OCI-LY1 (cell line): ENCODE measurements around the gene ZNF45.
"Not testable (repeated sequence)": the region's sequence is repeated elsewhere in the genome, so short reads cannot be mapped to it uniquely, and the experiment has no call there.

Experiments
- H2AFZ ChIP-seq: fragments of 200-600 bp; sonication (generic), shearing (Covaris generic); 2 replicates; pipeline ENCODE4 v1.6.0; 2014; ENCODE audit warnings: antibody characterized with exemption, mild to moderate bottlenecking, low read length
- H3F3A ChIP-seq: fragments of 200-600 bp; sonication (generic), shearing (Covaris generic); 2 replicates; pipeline ENCODE4 v1.6.0; 2014; ENCODE audit warnings: mild to moderate bottlenecking, antibody characterized with exemption, low read length, moderate library complexity; ENCODE audit not compliant: insufficient read depth
- H3K27ac ChIP-seq: fragments of 200-600 bp; sonication (generic); 2 replicates; pipeline ENCODE4 v1.5.1; 2014; ENCODE audit warnings: low read length, mixed run types, mild to moderate bottlenecking, low read depth; ENCODE audit not compliant: poor library complexity, severe bottlenecking
- H3K27me3 ChIP-seq: fragments of 200-600 bp; sonication (generic); 2 replicates; pipeline ENCODE4 v1.6.0; 2014; ENCODE audit warnings: antibody characterized with exemption, mild to moderate bottlenecking, low read length, moderate library complexity; ENCODE audit not compliant: insufficient read depth
- H3K36me3 ChIP-seq: fragments of 200-600 bp; sonication (generic); 2 replicates; pipeline ENCODE4 v1.6.1; 2014; ENCODE audit warnings: mild to moderate bottlenecking, antibody characterized with exemption, low read length, moderate library complexity, mixed read lengths; ENCODE audit not compliant: insufficient read depth
- H3K4me1 ChIP-seq: fragments of 200-600 bp; sonication (generic); 2 replicates; pipeline ENCODE4 v1.5.1; 2014; ENCODE audit warnings: mild to moderate bottlenecking, low read length, moderate library complexity; ENCODE audit not compliant: insufficient read depth, severe bottlenecking
- H3K4me2 ChIP-seq: fragments of 200-600 bp; sonication (generic), shearing (Covaris generic); 2 replicates; pipeline ENCODE4 v1.6.1; 2014; ENCODE audit warnings: low read length
- H3K4me3 ChIP-seq: fragments of 200-600 bp; sonication (generic); 2 replicates; pipeline ENCODE4 v1.5.1; 2014; ENCODE audit warnings: low read length, low read depth, mild to moderate bottlenecking, mixed read lengths; ENCODE audit not compliant: poor library complexity, severe bottlenecking
- H3K79me2 ChIP-seq: fragments of 200-600 bp; shearing (Covaris generic); 2 replicates; pipeline ENCODE4 v1.6.1; 2016; ENCODE audit warnings: mixed run types, low read length, mixed read lengths; ENCODE audit not compliant: insufficient read depth
- H3K9ac ChIP-seq: fragments of 200-600 bp; sonication (generic), shearing (Covaris generic); 2 replicates; pipeline ENCODE4 v1.6.1; 2014; ENCODE audit warnings: mild to moderate bottlenecking, low read length, mixed read lengths
- H3K9me2 ChIP-seq: fragments of 200-600 bp; sonication (generic), shearing (Covaris generic); 2 replicates; pipeline ENCODE4 v1.6.1; 2014; ENCODE audit warnings: low read depth, mild to moderate bottlenecking, low read length, mixed read lengths
- H3K9me3 ChIP-seq: fragments of 200-600 bp; shearing (Covaris generic); 2 replicates; pipeline ENCODE4 v1.6.1; 2014; ENCODE audit warnings: low read length, mixed read lengths
- H4K20me1 ChIP-seq: fragments of 200-600 bp; sonication (generic), shearing (Covaris generic); 2 replicates; pipeline ENCODE4 v1.6.0; 2016; ENCODE audit warnings: mild to moderate bottlenecking, low read length; ENCODE audit not compliant: insufficient read depth
- EZH2 ChIP-seq: fragments of 200-600 bp; sonication (generic), shearing (Covaris generic); IDR thresholded peaks from 2 replicates; pipeline ENCODE4 v1.8.0; 2017; ENCODE audit warnings: borderline replicate concordance, mixed run types, mild to moderate bottlenecking, antibody characterized with exemption, low read length, moderate library complexity, mixed read lengths
- TF ChIP-seq, protein P1 (sequence below): fragments of 200-600 bp; sonication (generic), shearing (Covaris generic); IDR thresholded peaks from 2 replicates; pipeline ENCODE4 v1.5.1; 2017; ENCODE audit warnings: mild to moderate bottlenecking, antibody characterized with exemption, low read length, moderate library complexity, mixed read lengths

Gene ZNF45

GRCh38 chr19:43950834-43951645, 16.0 kb upstream of the ZNF45 start, which contains the start of gene ZNF221:
Gene ZNF221, plus strand, starts transcription at chr19:43951228. Its CDS starts 11,499 bp downstream, at chr19:43962727.
- TF ChIP-seq, protein P1, sequence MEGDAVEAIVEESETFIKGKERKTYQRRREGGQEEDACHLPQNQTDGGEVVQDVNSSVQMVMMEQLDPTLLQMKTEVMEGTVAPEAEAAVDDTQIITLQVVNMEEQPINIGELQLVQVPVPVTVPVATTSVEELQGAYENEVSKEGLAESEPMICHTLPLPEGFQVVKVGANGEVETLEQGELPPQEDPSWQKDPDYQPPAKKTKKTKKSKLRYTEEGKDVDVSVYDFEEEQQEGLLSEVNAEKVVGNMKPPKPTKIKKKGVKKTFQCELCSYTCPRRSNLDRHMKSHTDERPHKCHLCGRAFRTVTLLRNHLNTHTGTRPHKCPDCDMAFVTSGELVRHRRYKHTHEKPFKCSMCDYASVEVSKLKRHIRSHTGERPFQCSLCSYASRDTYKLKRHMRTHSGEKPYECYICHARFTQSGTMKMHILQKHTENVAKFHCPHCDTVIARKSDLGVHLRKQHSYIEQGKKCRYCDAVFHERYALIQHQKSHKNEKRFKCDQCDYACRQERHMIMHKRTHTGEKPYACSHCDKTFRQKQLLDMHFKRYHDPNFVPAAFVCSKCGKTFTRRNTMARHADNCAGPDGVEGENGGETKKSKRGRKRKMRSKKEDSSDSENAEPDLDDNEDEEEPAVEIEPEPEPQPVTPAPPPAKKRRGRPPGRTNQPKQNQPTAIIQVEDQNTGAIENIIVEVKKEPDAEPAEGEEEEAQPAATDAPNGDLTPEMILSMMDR: no peak; the same call in 1 of the 2 replicates
- no peak for TF ChIP-seq EZH2
- no peak within 1 kb of the TSS for H3K27ac ChIP-seq
- no peaks in the 10 kb centered on the region for H3F3A ChIP-seq
- peak within 1 kb of the TSS; percentile 75 for H2AFZ ChIP-seq
- no peak within 1 kb of the TSS for H3K9ac ChIP-seq
- no peaks in the 10 kb centered on the region for H4K20me1 ChIP-seq
- H3K9me2 ChIP-seq: no peaks in the 10 kb centered on the region
- no peaks in the 10 kb centered on the region for H3K27me3 ChIP-seq
- peaks cover 5% of the 10 kb centered on the region for H3K4me1 ChIP-seq
- no peaks in the 10 kb centered on the region for H3K79me2 ChIP-seq
- H3K36me3 ChIP-seq: no peaks in the 10 kb centered on the region
- H3K9me3 ChIP-seq: peaks cover 7% of the 10 kb centered on the region
- peak within 1 kb of the TSS; percentile 52 for H3K4me3 ChIP-seq
- peak within 1 kb of the TSS; percentile 67 for H3K4me2 ChIP-seq

DNA sequence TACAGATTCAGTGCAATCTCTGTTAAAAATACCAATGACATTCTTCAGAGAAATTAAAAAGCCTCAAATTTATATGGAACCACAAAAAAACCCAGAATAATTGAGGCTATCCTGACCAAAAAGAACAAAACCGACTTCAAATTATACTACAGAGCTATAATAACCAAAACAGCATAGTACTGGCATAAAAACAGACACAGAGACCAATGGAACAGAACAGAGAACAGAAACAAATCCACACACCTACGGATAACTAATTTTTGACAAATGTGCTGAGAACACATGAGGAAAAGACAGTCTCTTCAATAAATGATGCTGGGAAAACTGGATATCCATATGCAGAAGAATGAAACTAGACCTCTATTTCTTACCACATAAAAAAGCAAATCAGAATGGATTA, 14.7 kb upstream of the ZNF45 start:
- H3F3A ChIP-seq, H2AFZ ChIP-seq, H3K9me3 ChIP-seq, H3K4me3 ChIP-seq, H3K4me2 ChIP-seq, H3K27ac ChIP-seq, H3K36me3 ChIP-seq, H3K9me2 ChIP-seq, H3K27me3 ChIP-seq, H3K9ac ChIP-seq, H4K20me1 ChIP-seq, H3K79me2 ChIP-seq, H3K4me1 ChIP-seq: not testable (repeated sequence)

DNA sequence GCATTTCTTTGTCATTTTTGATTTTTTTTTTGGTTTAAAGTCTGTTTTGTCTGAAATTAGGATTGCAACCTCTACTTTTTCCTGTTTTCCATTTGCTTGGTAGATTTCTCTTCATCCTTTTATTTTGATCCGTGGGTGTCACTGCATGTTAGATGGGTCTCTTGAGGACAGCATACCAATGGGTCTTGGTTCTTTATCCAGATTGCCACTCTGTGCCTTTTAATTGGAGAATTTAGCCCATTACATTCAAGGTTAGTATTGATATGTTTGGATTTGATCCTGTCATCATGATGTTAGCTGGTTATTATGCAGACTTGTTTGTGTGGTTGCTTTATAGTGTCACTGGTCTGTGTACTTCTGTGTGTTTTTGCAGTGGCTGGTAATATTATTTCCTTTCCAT, 12.3 kb upstream of the ZNF45 start:
- H3K27me3 ChIP-seq, H2AFZ ChIP-seq, H3K9ac ChIP-seq, H3K4me3 ChIP-seq, H3F3A ChIP-seq, H3K4me2 ChIP-seq, H3K9me2 ChIP-seq, H3K27ac ChIP-seq, H3K79me2 ChIP-seq, H4K20me1 ChIP-seq, H3K36me3 ChIP-seq, H3K4me1 ChIP-seq, H3K9me3 ChIP-seq: not testable (repeated sequence)

GRCh38 chr19:43941209-43941608, 6.1 kb upstream of the ZNF45 start:
- Histone ChIP-seq H3K4me3 (no peak overlapping the region), H3K4me1 (no peaks in the 10 kb centered on the region), H2AFZ (no peak overlapping the region), H3F3A (no peaks in the 10 kb centered on the region), H3K27me3 (no peaks in the 10 kb centered on the region), H3K27ac (no peak overlapping the region), H3K79me2 (no peaks in the 10 kb centered on the region), H3K4me2 (no peak overlapping the region), H4K20me1 (no peaks in the 10 kb centered on the region), H3K9me2 (no peaks in the 10 kb centered on the region), H3K9ac (no peak overlapping the region), H3K9me3 (peaks cover 7% of the 10 kb centered on the region; the same call in 1 of the 2 replicates), H3K36me3 (no peaks in the 10 kb centered on the region; the same call in 1 of the 2 replicates)
- TF ChIP-seq EZH2: no peak
- TF ChIP-seq, protein P1: no peak
